Measurements from ENCODE around the gene NR4A2.

The NR4A2 gene

GRCh38 chr2:156339110-156339847 is 6.8 kb upstream of the NR4A2 start:
- Histone ChIP-seq H3K9ac (ENCODE audit: low read depth, low read length) (no peak overlapping the region), H3K4me3 (ENCODE audit: low read depth, low read length) (no peak overlapping the region), H3K27me3 (ENCODE audit: control insufficient read depth, insufficient read depth, low read length) (peaks cover 32% of the 10 kb centered on the region), H3K4me1 (ENCODE audit: control insufficient read depth, insufficient read depth, low read length) (peaks cover 3% of the 10 kb centered on the region), H3K36me3 (ENCODE audit: control insufficient read depth, insufficient read depth, low read length) (no peaks in the 10 kb centered on the region), H3K9me3 (ENCODE audit: control insufficient read depth, insufficient read depth, low read length) (no peaks in the 10 kb centered on the region)

DNA sequence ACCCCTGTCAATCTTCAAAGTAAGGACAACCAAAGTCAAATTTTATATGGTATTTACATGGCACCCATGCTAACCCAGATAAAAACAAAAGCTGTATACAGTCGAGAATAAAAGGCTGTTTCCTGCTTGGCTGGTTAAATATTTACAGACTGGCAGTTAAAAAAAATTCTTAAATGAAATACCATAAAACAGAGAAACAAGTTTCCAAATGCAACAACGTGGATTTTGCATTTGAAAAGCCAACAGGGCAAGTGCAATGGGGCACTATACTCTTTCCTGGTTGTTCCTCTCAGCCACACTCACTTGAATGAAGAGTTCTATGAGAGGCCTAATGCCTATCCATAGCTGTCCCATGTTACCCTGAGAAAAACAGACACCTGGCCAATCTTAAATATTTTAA is 6.1 kb upstream of the NR4A2 start:
- H3K9ac ChIP-seq (ENCODE audit: low read depth, low read length) = no peak overlapping the region
- H3K9me3 ChIP-seq (ENCODE audit: control insufficient read depth, insufficient read depth, low read length) = no peaks in the 10 kb centered on the region
- H3K4me1 ChIP-seq (ENCODE audit: control insufficient read depth, insufficient read depth, low read length) = peaks cover 3% of the 10 kb centered on the region
- H3K36me3 ChIP-seq (ENCODE audit: control insufficient read depth, insufficient read depth, low read length) = no peaks in the 10 kb centered on the region
- H3K27me3 ChIP-seq (ENCODE audit: control insufficient read depth, insufficient read depth, low read length) = peaks cover 26% of the 10 kb centered on the region
- no peak overlapping the region for H3K4me3 ChIP-seq (ENCODE audit: low read depth, low read length)

DNA sequence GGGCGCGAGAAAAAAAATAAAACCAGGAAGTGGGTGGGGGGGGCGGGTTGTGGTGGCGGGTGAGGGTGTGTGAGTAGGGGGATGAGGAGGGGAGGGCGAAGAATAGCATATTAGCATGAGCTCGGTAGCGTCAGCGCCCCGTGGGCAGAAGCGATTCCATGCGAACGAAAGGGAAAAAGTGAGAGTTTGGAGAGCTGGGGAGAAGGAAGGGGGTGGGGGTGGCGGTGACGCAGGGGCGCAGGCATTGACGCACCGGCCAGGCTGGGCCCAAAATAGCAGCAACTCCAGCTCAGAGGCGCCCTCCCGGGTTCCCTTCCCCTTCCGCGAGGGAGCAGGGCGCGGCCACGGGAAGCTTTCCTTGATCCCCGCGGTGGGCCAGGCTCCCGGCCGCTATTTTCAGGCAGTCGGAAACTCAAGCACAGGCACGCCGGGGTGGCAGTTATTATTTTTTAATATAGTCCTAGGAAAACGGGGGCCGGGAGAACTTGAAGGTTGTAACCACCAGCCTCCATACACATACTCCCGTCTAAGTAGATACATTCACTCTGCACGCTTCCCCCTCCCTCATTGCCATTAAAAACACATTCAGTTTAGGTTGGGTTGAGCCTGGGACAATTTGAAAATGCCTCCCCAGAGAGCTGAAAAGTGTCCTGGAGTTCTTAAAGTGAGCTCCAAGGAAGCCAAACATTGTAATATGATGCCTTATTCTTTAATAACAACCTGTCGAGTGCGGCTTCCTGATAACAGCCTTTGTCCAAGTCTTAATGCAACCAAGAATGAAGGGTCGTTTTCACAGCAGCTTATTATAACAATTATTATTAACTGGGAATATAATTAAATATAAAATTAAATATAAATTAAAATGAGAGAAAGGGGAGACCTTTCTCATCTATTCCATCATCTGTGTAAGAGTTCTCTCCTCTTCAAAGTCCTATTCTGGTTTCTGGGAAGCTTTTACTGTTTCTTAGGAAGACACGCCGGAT is 2.3 kb upstream of the NR4A2 start:
- no peaks in the 10 kb centered on the region for H3K9me3 ChIP-seq (ENCODE audit: control insufficient read depth, insufficient read depth, low read length)
- H3K9ac ChIP-seq (ENCODE audit: low read depth, low read length) = no peak overlapping the region
- H3K27me3 ChIP-seq (ENCODE audit: control insufficient read depth, insufficient read depth, low read length) = peaks cover 34% of the 10 kb centered on the region
- no peaks in the 10 kb centered on the region for H3K36me3 ChIP-seq (ENCODE audit: control insufficient read depth, insufficient read depth, low read length)
- peaks cover 8% of the 10 kb centered on the region for H3K4me1 ChIP-seq (ENCODE audit: control insufficient read depth, insufficient read depth, low read length)
- peak overlapping the region; percentile 88 for H3K4me3 ChIP-seq (ENCODE audit: low read depth, low read length)

DNA sequence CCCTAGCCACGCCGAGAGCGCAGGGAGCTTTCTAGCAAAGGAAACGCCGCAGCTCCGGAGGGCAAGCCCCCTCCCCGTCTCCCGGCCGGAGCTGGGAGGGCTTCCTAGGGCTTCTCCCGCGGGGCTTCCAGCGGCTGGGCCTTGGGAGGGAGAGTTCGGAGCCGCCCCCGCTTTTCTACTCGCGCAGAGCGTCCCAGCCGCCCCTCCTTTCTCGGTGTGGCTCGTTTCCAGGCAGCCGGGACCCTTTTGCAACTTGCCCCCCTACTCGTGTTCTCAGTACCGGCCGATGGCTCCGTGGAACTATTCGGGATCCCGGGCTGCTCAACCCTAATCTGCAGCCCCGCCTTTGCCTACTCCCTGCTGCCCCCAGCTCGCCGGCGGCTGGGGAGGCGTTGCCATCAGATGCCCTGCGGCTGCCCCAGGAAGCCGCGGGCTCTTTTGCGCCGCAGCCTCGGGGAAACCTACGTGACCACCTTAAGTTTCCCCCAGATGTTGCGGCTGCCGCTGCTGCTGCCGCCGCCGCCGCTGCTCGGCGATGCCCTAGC is 1.5 kb upstream of the NR4A2 start:
- H3K9ac ChIP-seq (ENCODE audit: low read depth, low read length) = no peak overlapping the region
- peaks cover 8% of the 10 kb centered on the region for H3K4me1 ChIP-seq (ENCODE audit: control insufficient read depth, insufficient read depth, low read length)
- no peaks in the 10 kb centered on the region for H3K9me3 ChIP-seq (ENCODE audit: control insufficient read depth, insufficient read depth, low read length)
- peak overlapping the region; percentile 88 for H3K4me3 ChIP-seq (ENCODE audit: low read depth, low read length)
- H3K36me3 ChIP-seq (ENCODE audit: control insufficient read depth, insufficient read depth, low read length) = no peaks in the 10 kb centered on the region
- H3K27me3 ChIP-seq (ENCODE audit: control insufficient read depth, insufficient read depth, low read length) = peaks cover 39% of the 10 kb centered on the region

DNA sequence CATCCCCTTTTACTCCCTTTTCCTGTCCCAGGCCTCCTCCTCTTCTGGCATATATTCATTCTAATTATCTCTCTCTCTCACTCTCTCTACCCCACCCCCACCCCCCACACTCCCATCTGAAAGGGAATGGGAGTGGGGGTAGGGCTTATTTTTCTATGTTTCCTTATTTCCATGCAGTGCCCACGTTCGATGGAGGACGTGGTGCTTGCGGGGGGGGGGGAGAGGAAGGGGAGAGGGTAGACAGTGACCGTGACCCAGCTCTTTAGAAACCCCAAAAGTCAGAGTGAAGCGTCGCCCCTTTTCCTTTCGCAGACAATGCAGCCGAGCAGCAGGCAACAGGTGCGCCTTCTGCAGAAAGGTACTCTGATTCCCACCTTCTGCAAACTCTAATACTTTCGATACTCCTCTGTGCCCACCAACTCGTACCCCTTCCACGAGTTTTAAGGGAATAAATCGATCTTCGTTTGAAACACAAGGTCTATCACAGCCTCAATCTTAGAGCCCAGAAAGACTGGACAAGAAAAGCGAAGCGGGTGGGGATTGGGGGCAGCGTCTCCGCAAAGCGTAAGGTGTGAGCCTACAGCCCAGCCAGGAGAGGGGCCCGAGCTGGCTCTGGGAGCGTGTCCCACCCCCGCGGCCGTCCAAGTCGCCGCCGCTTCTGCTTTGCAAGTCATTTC is 891 bp upstream of the NR4A2 start:
- Histone ChIP-seq H3K4me1 (ENCODE audit: control insufficient read depth, insufficient read depth, low read length) (peaks cover 10% of the 10 kb centered on the region), H3K4me3 (ENCODE audit: low read depth, low read length) (peak overlapping the region; percentile 88), H3K36me3 (ENCODE audit: control insufficient read depth, insufficient read depth, low read length) (no peaks in the 10 kb centered on the region), H3K9me3 (ENCODE audit: control insufficient read depth, insufficient read depth, low read length) (no peaks in the 10 kb centered on the region), H3K27me3 (ENCODE audit: control insufficient read depth, insufficient read depth, low read length) (peaks cover 45% of the 10 kb centered on the region), H3K9ac (ENCODE audit: low read depth, low read length) (no peak overlapping the region)

- H3K27me3 ChIP-seq (ENCODE audit: control insufficient read depth, insufficient read depth, low read length) = peaks cover 57% of the 10 kb centered on the region
- no peaks in the 10 kb centered on the region for H3K36me3 ChIP-seq (ENCODE audit: control insufficient read depth, insufficient read depth, low read length)
- peaks cover 12% of the 10 kb centered on the region for H3K4me1 ChIP-seq (ENCODE audit: control insufficient read depth, insufficient read depth, low read length)
- no peak overlapping the region for H3K9ac ChIP-seq (ENCODE audit: low read depth, low read length)
- peak overlapping the region; percentile 88 for H3K4me3 ChIP-seq (ENCODE audit: low read depth, low read length)
- no peaks in the 10 kb centered on the region for H3K9me3 ChIP-seq (ENCODE audit: control insufficient read depth, insufficient read depth, low read length)
These were observed 312 bp downstream of the NR4A2 start for GRCh38 chr2:156332284-156332533.

- peaks cover 62% of the 10 kb centered on the region for H3K27me3 ChIP-seq (ENCODE audit: control insufficient read depth, insufficient read depth, low read length)
- no peaks in the 10 kb centered on the region for H3K36me3 ChIP-seq (ENCODE audit: control insufficient read depth, insufficient read depth, low read length)
- peaks cover 15% of the 10 kb centered on the region for H3K4me1 ChIP-seq (ENCODE audit: control insufficient read depth, insufficient read depth, low read length)
- H3K9ac ChIP-seq (ENCODE audit: low read depth, low read length) = no peak overlapping the region
- H3K9me3 ChIP-seq (ENCODE audit: control insufficient read depth, insufficient read depth, low read length) = no peaks in the 10 kb centered on the region
- H3K4me3 ChIP-seq (ENCODE audit: low read depth, low read length) = peak overlapping the region; percentile 88
These were observed 793 bp downstream of the NR4A2 start for GRCh38 chr2:156331572-156332283.

DNA sequence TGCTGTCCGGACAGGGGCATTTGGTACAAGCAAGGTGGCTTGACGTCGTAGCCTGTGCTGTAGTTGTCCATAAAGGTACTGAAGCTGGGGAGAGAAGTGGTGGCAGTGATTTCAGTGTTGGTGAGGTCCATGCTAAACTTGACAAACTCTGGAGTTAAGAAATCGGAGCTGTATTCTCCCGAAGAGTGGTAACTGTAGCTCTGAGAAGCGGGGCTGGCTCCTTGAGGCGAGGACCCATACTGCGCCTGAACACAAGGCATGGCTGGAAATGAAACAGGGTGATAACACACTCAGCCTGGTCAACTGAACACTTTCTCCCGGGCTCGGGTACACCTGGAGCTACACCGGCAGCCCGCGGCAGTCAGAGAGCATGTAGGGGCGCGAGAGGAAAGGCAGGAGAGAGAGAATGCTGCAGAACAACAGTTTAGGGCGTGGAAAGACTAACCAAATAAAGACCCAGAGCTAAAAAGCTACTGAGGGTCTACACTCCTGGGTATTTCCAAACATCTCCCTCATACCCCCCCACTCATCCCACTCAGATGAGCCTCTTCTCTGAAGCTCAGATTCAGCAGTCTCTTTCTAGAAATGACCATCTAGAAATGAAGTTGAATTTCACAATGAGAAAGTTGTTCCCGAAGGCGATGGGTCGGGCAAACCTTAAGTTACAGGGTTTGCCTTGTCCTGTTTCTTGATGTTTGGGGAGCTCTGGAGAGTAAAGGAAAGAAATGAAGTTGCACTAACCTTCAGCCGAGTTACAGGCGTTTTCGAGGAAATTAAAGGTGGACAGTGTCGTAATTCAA is 2.4 kb downstream of the NR4A2 start:
- Histone ChIP-seq H3K9me3 (ENCODE audit: control insufficient read depth, insufficient read depth, low read length) (no peaks in the 10 kb centered on the region), H3K36me3 (ENCODE audit: control insufficient read depth, insufficient read depth, low read length) (no peaks in the 10 kb centered on the region), H3K4me1 (ENCODE audit: control insufficient read depth, insufficient read depth, low read length) (peaks cover 16% of the 10 kb centered on the region), H3K4me3 (ENCODE audit: low read depth, low read length) (peak overlapping the region; percentile 67), H3K9ac (ENCODE audit: low read depth, low read length) (no peak overlapping the region), H3K27me3 (ENCODE audit: control insufficient read depth, insufficient read depth, low read length) (peaks cover 78% of the 10 kb centered on the region)

- Histone ChIP-seq H3K9me3 (ENCODE audit: control insufficient read depth, insufficient read depth, low read length) (no peaks in the 10 kb centered on the region), H3K4me3 (ENCODE audit: low read depth, low read length) (peak overlapping the region; percentile 67), H3K4me1 (ENCODE audit: control insufficient read depth, insufficient read depth, low read length) (peaks cover 16% of the 10 kb centered on the region), H3K9ac (ENCODE audit: low read depth, low read length) (no peak overlapping the region), H3K27me3 (ENCODE audit: control insufficient read depth, insufficient read depth, low read length) (peaks cover 87% of the 10 kb centered on the region), H3K36me3 (ENCODE audit: control insufficient read depth, insufficient read depth, low read length) (no peaks in the 10 kb centered on the region)
These were observed 3.2 kb downstream of the NR4A2 start for GRCh38 chr2:156329031-156329926.
